ENCODE measurements around the gene ATP5IF1.

Gene ATP5IF1

DNA sequence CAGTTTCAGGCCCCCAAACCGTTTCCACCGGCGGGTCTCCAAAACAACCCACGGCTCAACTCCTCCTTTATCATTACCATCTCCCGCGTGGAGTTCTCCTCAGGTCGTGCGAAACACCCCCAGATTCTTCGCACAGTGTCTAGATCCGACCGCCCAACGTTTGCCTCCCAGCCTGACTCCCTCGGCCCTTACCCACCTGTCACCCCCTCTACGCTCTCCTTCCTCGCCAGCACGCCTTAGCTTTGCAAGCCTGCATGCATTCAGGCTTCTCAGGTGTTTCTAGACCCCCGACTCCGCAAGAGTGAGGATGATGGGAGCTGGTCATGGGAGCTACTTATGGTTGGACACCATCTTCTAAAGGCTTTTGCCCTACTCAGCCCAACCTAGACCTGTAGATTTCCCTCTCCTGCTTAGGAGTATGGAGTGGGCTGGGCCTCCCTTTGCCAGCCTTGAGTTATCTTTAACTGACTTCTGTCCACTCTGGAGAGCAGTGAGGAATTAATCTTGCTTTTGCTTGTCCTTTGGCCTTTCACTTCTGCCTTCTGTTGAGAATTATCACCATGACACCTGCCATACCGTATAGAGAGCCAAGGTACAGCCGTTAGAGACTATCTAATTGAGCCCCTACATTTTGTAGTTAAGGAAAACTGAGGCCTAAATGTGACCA is 865 bp downstream of the ATP5IF1 start:
- no peak for DNase-seq (ENCODE audit: low spot score)

DNA sequence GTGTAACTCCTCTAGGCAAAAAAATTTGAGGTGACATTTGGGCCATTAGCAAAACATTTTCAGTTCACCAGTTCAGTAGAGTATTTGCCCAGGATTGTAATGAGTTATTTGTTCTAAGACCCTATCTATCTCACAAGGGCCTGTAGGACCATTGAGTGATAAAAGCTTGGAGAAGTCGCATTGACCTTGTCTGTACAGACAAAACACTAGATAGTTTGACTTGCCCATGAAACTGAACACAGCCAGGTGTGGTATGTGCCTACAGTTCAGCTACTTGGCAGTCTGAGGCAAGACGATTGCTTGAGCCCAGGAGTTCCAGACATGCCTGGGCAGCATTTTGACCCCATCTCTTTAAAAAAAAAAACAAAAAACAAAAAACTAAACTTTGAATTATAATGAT is 3.1 kb downstream of the ATP5IF1 start:
- DNase-seq (ENCODE audit: low spot score), result no peak

DNA sequence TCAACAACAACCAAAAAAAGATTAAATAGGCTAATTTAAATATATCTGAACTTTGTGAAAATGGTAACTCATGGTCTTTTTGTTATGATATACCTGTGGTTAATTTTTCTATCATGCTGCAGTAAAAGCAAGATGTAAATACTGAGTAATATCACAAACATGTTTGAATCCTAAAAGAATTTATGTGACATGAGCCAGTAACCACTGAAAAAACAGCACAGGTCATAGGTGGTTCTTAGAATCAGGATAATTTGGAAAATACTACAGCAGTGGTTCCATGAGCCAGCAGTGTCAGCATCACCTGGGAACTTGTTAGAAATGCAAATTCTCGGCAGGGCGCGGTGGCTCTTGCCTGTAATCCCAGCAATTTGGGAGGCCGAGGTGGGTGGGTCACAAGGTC is 4.1 kb downstream of the ATP5IF1 start:
- no peak for DNase-seq (ENCODE audit: low spot score)

DNA sequence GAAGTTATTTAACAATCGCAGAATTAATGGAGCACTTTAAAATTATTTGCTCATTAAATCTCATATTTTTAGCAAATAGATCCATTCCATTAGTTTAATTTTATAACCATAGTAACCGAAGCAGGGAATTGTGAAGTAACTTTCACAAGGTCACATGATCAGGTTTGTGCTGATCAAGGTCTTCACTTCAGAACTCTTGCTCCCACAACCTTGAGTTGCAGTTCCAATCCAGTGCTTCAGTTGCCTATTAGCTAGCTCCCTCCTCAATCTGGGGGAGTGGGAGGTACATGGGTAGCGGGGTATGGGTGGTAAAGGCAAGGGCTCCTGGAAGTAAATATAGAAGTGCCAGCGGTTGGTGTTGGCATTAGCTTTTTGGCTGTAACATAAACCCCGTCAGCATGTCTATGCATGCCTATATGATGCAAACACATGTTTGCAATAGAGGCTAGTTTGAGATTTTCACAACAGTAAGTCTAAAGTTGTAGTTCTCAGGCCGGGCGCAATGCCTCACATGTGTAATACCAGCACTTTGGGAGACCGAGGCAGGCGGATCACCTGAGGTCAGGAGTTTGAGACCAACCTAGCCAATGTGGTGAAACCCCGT is 5.8 kb downstream of the ATP5IF1 start:
- no peak for DNase-seq (ENCODE audit: low spot score)

DNA sequence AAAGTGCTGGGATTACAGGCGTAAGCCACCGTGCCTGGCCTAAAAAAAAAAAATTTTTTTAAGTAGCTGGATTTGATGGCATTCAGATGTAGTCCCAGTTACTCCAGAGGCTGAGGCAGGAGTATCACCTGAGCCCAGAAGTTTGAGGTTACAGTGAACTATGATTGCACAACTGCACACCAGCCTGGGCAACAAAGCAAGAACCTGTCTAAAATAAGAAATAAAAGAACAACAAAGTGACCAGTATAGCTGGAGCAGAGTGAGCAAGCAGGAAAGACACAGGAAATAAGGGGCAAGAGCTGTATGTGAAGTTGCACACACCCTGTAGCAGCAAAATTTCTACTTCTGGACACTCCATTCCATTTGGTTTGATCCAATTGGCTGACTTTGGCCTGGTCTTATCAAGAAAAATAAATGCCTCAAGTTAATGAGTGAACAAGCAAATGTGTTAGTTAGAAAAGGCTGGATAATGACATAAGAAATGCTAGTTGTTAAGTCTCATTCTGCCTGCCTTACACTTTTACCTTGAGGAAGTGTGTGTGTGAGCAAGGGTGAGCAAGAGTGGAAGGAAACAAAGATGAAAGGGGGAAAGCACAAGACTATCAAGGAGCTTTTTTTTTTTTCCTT is 7.9 kb downstream of the ATP5IF1 start:
- no peak for DNase-seq (ENCODE audit: low spot score)

DNA sequence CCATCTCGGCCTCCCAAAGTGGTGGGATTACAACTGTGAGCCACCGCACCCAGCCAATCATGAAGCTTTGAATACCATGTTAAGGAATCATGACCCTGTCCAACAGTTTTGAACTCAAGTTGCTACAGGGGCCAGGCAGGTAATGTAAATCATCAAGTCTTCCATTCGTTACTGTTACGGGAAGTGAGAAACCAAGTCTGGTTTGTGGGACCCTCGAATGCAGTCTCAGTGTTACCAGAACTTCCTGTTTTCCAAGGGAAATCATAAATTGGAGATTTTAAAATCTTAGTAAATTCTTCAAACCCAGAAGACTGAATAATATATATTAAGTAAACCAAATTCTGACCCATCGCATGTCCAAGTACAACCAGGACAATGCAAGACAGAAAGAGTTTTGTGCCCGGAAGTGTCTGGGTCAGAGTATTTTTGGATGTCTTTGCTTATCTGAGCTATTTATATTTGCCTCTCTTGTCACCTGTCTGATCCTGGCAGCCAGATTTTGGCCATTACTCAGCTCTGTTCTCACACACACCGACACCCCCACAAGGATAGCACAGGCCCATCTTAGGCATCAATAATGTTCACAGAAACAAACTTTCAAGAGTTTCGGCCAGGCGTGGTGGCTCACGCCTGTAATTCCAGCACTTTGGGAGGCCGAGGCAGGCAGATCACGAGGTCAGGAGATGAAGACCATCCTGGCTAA is 8.8 kb downstream of the ATP5IF1 start:
- DNase-seq (ENCODE audit: low spot score), result no peak

DNA sequence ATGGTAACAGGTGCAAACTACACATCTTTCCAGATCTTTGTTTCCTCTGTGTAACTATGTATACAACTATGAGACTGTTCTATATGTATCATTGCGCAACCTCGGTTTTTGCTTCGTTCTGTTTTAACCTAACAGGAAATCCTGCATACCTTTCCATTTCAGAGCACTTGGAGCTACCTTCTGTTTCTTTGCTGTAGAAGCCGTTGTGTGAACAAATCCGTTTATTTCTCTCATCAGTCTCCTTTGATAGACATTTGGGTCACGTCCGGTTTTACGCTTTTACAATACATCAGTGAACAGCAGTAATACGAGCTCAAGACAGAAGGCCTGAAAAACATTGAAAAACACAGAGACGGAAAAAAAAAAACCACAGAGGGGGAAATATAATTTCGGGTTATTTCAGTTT is 10.5 kb downstream of the ATP5IF1 start:
- no peak for DNase-seq (ENCODE audit: low spot score)

DNA sequence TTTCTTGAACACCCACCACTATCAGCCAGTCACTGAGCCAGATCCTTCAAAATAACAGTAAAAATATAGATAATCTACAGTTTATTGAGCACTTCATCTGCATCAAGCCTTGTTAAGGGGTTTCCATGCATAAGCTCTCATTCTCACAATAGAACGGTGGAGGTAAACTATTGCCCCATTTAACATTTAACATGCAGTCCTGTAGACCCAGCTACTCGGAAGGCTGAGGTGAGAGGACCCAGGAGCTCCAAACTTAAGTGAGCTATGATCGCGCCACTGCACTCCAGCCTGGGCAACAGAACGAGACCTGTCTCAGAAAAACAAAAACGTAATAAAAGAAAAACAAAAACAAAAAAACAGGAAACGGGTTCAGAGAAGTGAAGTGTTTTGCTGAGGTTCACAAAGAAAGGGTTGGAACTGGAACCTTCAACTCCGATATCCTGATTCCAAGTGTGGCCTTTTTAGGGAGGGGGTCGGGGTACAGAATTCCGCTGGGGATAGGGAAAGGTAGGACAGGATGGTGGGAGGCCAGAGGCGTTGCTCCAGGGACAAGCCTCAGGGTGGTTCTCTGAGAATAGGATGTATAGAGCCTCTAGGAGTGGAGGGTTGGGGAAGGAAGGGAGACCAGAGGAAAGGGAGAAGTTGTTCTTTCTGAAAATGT is 11.8 kb downstream of the ATP5IF1 start:
- DNase-seq (ENCODE audit: low spot score), result no peak

DNA sequence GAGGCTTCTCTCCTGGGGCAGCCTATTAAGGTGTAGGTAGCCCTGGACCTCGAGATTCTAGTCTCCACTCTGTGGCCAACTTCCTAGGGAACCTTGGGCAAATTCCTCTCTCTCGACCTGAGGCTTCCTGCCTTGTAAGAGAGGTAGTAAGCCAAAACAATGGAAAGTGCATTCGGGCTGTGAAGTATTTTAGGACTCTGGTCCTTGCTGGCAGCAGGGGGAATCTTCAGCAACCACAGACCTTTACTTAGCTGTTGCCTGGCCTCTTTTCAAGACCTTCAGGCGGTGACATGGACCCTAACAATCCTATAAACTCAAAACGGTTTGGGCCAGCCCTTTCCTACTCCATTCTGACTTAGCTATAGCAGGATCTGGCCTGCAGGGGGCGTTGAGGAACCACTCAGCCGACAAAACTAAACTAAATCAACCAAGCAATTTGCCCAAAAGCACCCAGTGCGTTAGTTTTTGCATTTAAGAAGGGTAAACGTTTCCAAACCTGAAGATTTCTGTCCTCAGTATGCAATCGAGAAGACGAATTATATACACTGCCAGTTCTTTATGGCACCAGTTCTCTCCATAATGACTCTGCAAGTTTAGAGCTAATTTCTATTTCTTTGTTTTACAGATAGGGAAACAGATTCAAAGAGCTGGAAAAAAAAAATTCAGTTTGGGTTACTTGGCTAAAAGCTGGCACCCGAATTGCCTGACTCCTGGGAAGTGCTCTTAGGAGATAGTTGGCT is 12.5 kb downstream of the ATP5IF1 start:
- DNase-seq (ENCODE audit: low spot score), result peak; percentile 81

DNA sequence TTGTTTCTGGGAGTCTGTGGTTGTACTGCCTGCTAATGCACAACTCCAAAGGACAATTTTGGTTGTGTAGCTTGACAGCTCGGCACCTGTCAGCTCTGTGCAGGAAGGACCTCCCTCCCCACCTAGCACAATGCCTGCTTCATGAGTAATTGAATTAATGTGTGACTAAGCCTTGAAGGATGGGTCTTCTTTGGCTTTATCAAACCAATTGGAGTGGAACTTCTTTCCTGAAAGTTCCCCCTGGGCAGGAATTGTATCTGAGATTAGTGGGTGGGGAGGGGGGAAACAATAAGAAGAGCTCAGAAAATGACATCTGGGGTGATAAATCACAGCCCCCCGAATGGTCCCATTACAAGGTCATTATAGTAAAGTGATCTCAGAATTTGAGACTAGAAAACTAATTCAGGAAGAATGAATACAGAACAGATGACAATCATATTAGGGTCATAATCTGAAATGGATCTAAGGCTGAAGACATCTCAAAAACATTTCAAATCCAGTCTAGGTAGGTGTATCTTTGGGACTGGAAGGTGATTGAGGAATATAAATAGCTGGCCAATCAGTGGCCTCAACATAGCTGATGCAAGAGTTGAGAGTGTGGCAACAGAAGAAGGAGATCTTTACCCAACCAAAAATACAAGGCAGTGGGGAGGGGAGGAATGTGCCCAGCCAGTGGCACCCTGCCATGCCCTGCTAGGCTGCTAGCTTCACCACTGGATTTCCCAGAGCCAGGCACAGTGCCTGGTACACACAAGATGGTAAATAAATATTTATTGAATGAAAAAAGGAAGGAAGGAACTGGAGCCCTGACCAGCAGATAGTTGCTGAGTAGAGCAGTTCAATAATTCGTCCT is 13.3 kb downstream of the ATP5IF1 start:
- peak; percentile 54 for DNase-seq (ENCODE audit: low spot score)

DNA sequence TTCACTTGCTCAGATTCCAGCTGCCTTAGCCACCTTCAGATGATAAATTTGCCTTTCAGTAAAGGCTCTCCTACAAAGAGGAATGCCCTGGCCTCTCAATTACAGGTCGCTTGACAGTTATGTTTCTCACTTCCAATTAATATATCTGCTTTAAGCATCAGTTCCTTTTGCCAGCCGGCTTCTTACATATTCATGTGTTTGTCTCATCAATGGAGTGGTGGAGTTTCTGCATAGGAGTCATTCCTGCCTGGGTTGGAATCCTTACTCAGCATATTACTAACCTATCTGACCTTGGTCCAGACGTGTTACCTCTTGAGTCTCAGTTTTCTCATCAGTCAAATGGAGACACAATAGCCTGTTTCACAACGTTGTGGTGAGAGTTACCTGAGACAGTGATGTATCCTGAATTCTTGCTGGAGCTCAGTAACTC is 14.0 kb downstream of the ATP5IF1 start:
- DNase-seq (ENCODE audit: low spot score), result no peak

DNA sequence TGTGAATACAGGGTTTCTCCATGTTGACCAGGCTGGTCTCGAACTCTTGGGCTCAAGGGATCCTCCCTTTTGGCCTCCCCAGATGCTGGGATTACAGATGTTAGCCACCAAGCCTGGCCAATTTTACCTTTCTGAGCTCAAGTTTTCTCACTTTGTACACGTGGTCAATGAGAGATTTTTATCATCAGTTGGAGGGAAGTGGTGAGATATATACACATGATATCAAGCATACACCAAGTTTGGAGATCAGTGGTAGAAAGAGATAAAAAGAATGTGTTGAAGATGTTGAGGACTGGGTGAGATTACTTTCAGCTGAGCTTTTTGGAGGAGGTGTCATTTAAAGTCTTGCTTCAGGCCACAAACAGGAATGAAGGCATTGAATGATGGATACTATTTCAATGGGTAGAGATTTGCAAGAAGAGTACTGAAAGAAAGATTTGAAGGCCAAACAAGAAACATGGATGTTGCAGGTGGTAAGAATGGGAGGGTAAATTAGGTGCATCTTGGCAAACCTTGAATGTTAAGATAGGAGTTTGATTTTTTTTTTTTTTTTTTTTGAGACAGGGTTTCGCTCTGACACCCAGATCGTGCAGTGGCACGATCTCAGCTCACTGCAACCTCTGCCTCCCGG is 20.4 kb downstream of the ATP5IF1 start:
- no peak for DNase-seq (ENCODE audit: low spot score)

DNA sequence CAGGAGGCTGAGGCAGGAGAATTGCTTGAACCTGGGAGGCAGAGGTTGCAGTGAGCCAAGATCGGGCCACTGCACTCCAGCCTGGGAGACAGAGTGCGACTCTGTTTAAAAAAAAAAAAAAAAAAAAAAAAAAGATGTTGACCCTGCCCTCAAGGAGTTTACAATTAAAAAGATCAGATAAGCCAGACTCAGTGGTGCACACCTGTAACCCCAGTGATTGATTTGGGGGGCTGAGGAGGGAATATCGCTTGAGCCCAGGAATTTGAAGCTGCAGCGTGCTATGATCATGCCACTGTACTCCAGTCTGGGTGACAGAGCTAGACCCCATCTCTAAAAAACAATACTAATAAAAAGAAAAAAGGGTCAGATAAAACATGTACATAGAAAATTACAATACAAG is 21.8 kb downstream of the ATP5IF1 start:
- DNase-seq (ENCODE audit: low spot score), result no peak

DNA sequence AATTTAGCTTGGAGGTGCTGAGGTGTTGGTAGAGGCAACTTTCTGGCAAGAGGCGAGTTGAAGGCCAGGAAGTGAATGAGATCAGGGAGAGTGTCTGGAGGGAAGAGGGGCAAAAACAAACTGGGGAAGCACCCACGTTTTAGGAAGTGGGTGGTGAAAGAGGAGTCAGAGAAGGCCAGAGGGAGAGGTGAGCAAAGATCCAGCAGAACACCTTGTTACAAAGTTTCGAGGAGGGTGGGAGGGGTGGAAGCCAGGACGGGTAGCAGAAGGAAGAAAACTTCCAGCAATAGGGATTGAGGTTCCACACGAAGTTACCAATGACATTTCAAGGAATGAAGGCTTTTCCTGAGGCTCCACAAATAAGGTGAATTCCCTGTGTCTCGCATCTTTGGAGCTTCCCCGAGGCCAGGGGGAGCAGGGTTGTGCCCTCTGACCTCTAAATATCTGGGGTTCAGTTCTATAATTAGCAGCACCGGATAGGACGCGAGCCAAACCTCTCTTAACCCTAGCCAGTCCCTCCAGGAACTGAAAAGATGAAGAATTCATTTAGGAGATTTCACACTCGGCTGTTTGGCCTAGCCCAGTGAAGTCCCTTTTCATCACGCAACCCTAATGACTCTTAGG is 22.8 kb downstream of the ATP5IF1 start:
- no peak for DNase-seq (ENCODE audit: low spot score)

DNA sequence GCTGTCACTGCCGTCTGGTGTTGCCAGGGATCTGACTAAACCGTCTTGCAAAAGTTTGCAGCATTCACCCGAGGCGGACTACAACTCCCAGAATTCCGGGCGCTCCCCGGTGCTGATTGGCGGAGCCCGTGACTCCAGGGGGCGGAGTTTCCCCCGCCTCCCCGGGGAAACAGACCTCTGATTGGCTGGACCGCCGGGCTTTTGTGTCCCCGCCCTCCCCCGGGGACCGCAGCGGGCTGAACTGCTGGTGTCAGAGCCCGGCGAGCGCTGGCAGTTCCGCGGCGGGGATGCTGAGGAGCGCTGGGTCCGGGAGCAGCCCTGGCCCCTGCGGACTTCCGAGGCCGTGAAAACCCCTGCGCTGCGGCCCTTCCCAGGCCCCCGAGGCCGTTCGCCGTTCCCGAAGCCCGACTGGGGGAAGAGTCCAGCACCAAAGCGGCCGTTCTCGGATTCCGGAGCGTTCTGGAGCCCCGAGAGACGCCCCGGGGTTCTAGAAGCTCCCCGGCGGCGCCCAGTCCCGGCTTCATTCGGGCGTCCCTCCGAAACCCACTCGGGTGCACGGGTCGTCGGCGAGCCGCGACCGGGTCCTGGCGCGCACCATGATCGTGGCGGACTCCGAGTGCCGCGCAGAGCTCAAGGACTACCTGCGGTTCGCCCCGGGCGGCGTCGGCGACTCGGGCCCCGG is 23.5 kb downstream of the ATP5IF1 start, which contains the start of gene SESN2:
Gene SESN2, plus strand, starts transcription at position 267 of the 682 bp plus-strand sequence. Its CDS starts 330 bp downstream, at position 597.
- peak; percentile 89 for DNase-seq (ENCODE audit: low spot score)

DNA sequence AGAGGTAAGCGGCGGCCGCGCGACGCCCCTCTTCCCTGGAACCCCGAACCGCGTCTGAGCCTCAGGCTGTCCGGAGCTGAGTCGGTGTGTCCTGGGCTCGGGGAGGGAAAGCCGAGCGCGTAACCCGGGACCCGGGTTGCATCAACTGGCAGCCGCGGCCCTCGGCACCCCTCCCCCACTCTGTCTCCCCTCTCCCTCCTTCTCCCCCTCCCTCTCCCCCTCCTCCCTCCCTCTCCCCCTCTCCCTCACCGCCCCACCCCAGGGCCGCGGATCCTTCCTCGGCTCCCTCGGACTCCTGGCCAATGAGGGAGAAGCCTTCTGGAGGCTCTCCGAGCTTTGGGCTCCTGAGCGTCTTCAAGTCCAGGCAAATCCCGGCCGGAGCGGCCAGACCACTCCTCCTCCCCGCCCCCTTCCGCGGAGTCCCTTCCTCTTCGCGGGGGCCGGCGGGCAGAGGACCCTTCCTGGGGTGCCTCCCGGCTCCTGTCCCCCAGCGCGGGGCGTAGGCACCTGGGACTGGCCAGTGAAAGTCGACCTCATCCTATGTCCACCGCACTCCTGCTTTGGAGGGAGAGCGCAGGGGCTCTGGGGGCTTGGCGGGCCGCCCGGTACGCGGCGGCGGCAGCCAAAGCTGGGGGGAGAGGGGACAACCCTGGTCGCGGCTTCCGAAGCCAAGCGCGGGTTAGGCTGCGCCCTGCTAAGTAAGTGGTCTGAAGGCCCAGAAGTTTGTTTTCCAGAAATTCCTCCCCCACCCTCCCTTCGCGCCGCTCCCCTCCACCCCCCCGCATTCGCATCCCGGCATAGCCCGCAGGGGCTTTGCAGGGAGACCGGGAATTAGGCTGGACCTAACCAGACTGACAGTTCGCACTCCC is 24.2 kb downstream of the ATP5IF1 start:
- DNase-seq (ENCODE audit: low spot score), result no peak

DNA sequence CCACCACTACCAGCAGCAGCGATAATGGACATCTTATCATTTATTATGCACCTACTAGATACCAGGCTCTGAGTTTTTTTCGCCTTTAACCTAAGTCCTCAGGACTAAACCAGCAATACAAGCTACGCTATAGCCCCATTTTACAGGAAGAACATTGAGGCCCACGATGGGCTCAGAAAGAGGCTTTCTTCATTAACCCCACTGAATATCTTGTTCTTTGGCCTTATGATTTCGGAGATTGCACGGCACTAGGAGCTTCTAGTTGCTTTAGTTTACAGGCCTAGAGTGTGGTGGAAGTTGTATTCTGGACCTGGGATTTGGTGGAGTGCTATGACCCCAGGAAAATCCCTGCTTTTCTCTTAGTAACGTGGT is 24.9 kb downstream of the ATP5IF1 start:
- DNase-seq (ENCODE audit: low spot score), result no peak

DNA sequence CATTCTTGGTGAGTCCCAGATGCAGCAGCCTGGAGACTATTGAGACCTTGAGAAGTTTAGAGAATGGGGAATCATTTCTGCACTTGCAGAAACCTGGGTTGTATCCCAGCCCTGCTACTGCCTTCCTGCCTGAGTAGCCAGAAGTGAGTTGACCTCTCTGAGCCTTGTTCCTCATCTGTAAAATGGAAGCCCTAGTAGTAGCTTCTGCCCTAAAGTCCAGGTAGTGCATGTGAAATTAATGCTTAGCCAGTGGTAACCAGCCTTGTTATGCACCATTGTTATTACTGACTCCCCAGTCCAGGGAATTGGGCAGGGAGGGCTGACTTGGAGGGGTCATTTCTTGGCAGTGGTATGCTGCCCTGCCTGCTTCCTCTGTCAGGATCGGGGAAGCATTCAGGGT is 29.0 kb downstream of the ATP5IF1 start:
- no peak for DNase-seq (ENCODE audit: low spot score)
